NT2/D1 (cell line): Measurements from ENCODE around the gene POT1.

Experiments
- SUZ12 ChIP-seq: IDR thresholded peaks from 2 replicates; pipeline ENCODE4 v1.6.1; 2011; ENCODE audit not compliant: insufficient read length, insufficient read depth; ENCODE audit errors: extremely low read depth
- YY1 ChIP-seq: IDR thresholded peaks from 2 replicates; pipeline ENCODE4 v1.6.1; 2011; ENCODE audit not compliant: insufficient read length, insufficient read depth
- ZNF274 ChIP-seq: IDR thresholded peaks from 2 replicates; pipeline ENCODE4 v1.6.1; 2011; ENCODE audit warnings: mild to moderate bottlenecking, low read depth, low read length

- no peak for TF ChIP-seq ZNF274
- no peak for TF ChIP-seq YY1
- TF ChIP-seq SUZ12: no peak
Measured at GRCh38 chr7:124945680-124946079, 16.1 kb upstream of the POT1 start.
